Prostate gland (tissue), 2 donors: ENCODE results near the gene LRCH3. TPM values are rescaled to one million over a fixed set of nuclear protein-coding genes. Genes with fewer than 3 reads are reported as not detected.
"Not testable (repeated sequence)": the region's sequence is repeated elsewhere in the genome, so short reads cannot be mapped to it uniquely, and the experiment has no call there.

ENCODE experiments used
- DNase-seq: peaks from one replicate; pipeline ENCODE4 v3.0.0-alpha.2; 2019; ENCODE audit warnings: low spot score
- H3K27ac ChIP-seq, 2 donors: fragments of 200-600 bp; sonication (generic); 2 replicates each; pipeline ENCODE4 v1.5.1; 2017 to 2019
- H3K27me3 ChIP-seq: fragments of 200-600 bp; sonication (generic); replicated peaks from 2 replicates; pipeline ENCODE4 v1.5.1; 2019; ENCODE audit not compliant: insufficient read depth
- H3K36me3 ChIP-seq, 2 donors: fragments of 200-600 bp; sonication (generic); 1 replicate in 1 of 2; 2 replicates in 1 of 2; pipeline versions ENCODE4 v1.5.1 to v1.8.1; 2017 to 2019
- H3K4me1 ChIP-seq: fragments of 200-600 bp; sonication (generic); replicated peaks from 2 replicates; pipeline ENCODE4 v1.5.1; 2019
- H3K4me3 ChIP-seq, 2 donors: fragments of 200-600 bp; sonication (generic); 2 replicates each; pipeline ENCODE4 v1.5.1; 2017 to 2019
- H3K9me3 ChIP-seq: fragments of 200-600 bp; sonication (generic); 2 replicates; pipeline ENCODE4 v1.5.1; 2017
- POLR2A ChIP-seq: fragments of 450-650 bp; IDR thresholded peaks from one replicate; pipeline ENCODE4 v1.6.1; 2016; ENCODE audit warnings: antibody characterized with exemption, mild to moderate bottlenecking
- POLR2AphosphoS5 ChIP-seq: sonication (generic); formaldehyde crosslinking; IDR thresholded peaks from one replicate; pipeline ENCODE4 v1.6.1; 2017; ENCODE audit warnings: antibody characterized with exemption
- WGBS: methylation state at CpG from one replicate; pipeline ENCODE4 v1.1.5; 2018; 5-methylcytosine and 5-hydroxymethylcytosine counted together
- intact Hi-C: fragments of 100-400 bp; cut with DNase I; formaldehyde crosslinking; loops from one replicate; pipeline ENCODE4 v1.14.2; 2022
- total RNA-seq, 2 donors: library from RNA; depleted of rRNA; stranded (reverse); fragments of >200 nt; gene quantifications; one replicate each; pipeline ENCODE4 v1.1.0, GENCODE V29; 2016
- TF ChIP-seq, protein P1 (sequence below), 4 experiments: fragments of 200-600 bp in 2 of 4; fragments of 450-650 bp in 2 of 4; sonication (generic) in 2 of 4; IDR thresholded peaks; 1 replicate in 3 of 4; 2 replicates in 1 of 4; pipeline ENCODE4 v1.5.1; 2016 to 2019; ENCODE audit warnings: antibody characterized with exemption in 4 of 4, mild to moderate bottlenecking in 2 of 4, moderate library complexity in 2 of 4

The LRCH3 gene
- total RNA-seq, 2 donors from 2014 or later: 31.6 to 114 TPM

GRCh38 chr3:197880491-197881269, 89.6 kb downstream of the LRCH3 start:
- 56% methylated on average over 17 of the region's 17 CpGs for WGBS
- Histone ChIP-seq H3K27me3 (no peaks in the 10 kb centered on the region), H3K4me3 (no peak overlapping the region), H3K27ac (no peak overlapping the region), H3K36me3 (no peaks in the 10 kb centered on the region), H3K4me1 (no peaks in the 10 kb centered on the region), H3K9me3 (no peaks in the 10 kb centered on the region)
- intact Hi-C loops: no loop called here
- DNase-seq: no peak
- no peak for TF ChIP-seq POLR2A
- TF ChIP-seq, protein P1, sequence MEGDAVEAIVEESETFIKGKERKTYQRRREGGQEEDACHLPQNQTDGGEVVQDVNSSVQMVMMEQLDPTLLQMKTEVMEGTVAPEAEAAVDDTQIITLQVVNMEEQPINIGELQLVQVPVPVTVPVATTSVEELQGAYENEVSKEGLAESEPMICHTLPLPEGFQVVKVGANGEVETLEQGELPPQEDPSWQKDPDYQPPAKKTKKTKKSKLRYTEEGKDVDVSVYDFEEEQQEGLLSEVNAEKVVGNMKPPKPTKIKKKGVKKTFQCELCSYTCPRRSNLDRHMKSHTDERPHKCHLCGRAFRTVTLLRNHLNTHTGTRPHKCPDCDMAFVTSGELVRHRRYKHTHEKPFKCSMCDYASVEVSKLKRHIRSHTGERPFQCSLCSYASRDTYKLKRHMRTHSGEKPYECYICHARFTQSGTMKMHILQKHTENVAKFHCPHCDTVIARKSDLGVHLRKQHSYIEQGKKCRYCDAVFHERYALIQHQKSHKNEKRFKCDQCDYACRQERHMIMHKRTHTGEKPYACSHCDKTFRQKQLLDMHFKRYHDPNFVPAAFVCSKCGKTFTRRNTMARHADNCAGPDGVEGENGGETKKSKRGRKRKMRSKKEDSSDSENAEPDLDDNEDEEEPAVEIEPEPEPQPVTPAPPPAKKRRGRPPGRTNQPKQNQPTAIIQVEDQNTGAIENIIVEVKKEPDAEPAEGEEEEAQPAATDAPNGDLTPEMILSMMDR (IDR thresholded peaks at IDR 0.05): no peak
- TF ChIP-seq POLR2AphosphoS5: no peak

DNA sequence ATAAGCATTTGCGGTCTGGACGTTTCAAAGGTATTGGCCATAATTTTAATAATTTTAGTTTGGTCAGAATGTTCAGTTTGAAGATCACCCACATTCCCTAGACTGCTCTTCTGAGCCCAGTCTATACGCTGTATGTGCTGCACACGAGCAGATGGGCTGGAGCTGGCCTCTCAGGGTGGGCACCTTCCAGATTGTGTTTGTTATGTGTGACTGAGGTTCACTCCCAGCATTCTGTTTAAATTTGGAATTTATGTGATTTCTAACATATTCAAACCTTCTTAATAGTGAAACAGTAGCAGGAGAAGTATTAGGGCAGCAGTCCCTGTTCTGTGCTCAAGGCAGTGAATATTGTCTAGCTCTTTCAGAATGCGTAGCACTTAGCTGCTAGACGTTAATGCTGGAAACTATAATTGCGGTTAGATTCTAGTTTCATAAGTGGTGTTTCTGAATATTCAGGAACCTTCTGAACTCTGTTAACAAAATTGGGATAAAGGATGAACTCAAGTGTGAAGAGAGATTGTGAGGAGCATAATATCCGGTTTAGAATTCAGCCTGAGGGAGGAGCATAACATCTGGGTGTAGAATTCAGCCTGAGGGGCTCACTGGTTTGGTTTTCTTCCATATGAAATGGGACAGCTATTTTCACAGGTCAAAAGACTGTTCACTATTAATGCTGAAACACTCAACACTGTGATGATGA, 90.4 kb downstream of the LRCH3 start:
- no peak for DNase-seq
- no peak overlapping the region for H3K27ac ChIP-seq
- H3K27me3 ChIP-seq: no peaks in the 10 kb centered on the region
- intact Hi-C loops: no loop called here
- no peaks in the 10 kb centered on the region for H3K36me3 ChIP-seq
- WGBS: 80% methylated on average over 8 of the region's 8 CpGs
- no peak overlapping the region for H3K4me3 ChIP-seq
- no peak for TF ChIP-seq POLR2AphosphoS5
- no peak for TF ChIP-seq POLR2A
- TF ChIP-seq, protein P1 (IDR thresholded peaks at IDR 0.05): no peak
- H3K4me1 ChIP-seq: no peaks in the 10 kb centered on the region
- H3K9me3 ChIP-seq: no peaks in the 10 kb centered on the region

- Histone ChIP-seq H3K4me1 (no peaks in the 10 kb centered on the region), H3K27me3 (no peaks in the 10 kb centered on the region), H3K4me3 (no peak overlapping the region), H3K9me3 (no peaks in the 10 kb centered on the region), H3K36me3 (no peaks in the 10 kb centered on the region), H3K27ac (no peak overlapping the region)
- DNase-seq: no peak
- 89% methylated on average over 7 of the region's 7 CpGs for WGBS
- intact Hi-C loops: no loop called here
- TF ChIP-seq POLR2A (no peak), POLR2AphosphoS5 (no peak)
- TF ChIP-seq, protein P1 (IDR thresholded peaks at IDR 0.05): no peak
Observed at GRCh38 chr3:197881970-197882338, 90.9 kb downstream of the LRCH3 start.

- Histone ChIP-seq H3K36me3 (no peaks in the 10 kb centered on the region), H3K9me3 (no peaks in the 10 kb centered on the region), H3K27me3 (no peaks in the 10 kb centered on the region), H3K4me3 (no peak overlapping the region), H3K27ac (no peak overlapping the region), H3K4me1 (no peaks in the 10 kb centered on the region)
- DNase-seq: no peak
- intact Hi-C loops: no loop called here
- TF ChIP-seq POLR2A (no peak), POLR2AphosphoS5 (peak; percentile 38)
- TF ChIP-seq, protein P1 (IDR thresholded peaks at IDR 0.05): no peak
- whole genome bisulfite sequencing: 12% methylated on average over 2 of the region's 2 CpGs
Observed at GRCh38 chr3:197882586-197882985, 91.5 kb downstream of the LRCH3 start.

DNA sequence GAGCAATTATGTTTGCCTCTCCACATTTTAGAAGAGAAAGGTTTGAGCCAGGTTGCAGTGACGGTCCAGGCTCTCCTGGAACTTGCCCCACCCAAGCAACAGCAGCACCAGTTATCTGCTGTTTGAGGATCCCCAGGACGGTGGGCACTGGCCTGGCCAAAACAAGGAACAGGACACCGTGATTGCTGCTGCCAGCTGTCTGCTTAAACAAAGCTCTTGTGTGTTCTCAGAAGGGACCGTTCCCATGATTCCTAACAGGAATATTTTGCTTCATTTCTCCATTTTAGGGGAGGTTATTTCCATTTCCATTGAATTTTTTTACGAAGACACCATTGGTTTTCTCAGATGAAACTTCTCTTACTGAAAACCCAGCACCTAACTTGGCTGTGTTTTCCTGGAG, 92.5 kb downstream of the LRCH3 start:
- no peaks in the 10 kb centered on the region for H3K9me3 ChIP-seq
- H3K36me3 ChIP-seq: no peaks in the 10 kb centered on the region
- no peak overlapping the region for H3K27ac ChIP-seq
- WGBS: 66% methylated on average over 5 of the region's 5 CpGs
- no peaks in the 10 kb centered on the region for H3K4me1 ChIP-seq
- no peak for DNase-seq
- H3K27me3 ChIP-seq: no peaks in the 10 kb centered on the region
- no peak overlapping the region for H3K4me3 ChIP-seq
- intact Hi-C loops: no loop called here
- TF ChIP-seq, protein P1 (IDR thresholded peaks at IDR 0.05): no peak
- TF ChIP-seq POLR2A: no peak
- no peak for TF ChIP-seq POLR2AphosphoS5

DNA sequence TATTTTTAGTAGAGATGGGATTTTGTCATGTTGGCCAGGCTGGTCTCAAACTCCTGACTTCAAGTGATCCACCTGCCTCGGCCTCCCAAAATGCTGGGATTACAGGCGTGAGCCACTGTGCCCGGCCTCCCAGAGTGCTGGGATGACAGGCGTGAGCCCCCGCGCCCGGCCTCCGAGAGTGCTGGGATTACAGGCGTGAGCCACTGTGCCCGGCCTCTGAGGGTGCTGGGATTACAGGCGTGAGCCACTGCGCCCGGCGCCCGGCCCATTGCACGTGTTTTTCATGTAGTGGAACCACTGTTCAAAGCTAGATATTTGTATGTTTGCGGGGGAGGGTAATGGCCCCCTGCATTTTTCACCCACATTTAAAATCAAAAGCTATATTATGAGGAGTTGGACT, 93.3 kb downstream of the LRCH3 start:
- H3K36me3 ChIP-seq, DNase-seq, H3K4me3 ChIP-seq, intact Hi-C loops, H3K27me3 ChIP-seq, H3K27ac ChIP-seq, H3K9me3 ChIP-seq, H3K4me1 ChIP-seq: not testable (repeated sequence)
- 98% methylated on average over 17 of the region's 17 CpGs for WGBS

- H3K4me1 ChIP-seq, intact Hi-C loops, H3K9me3 ChIP-seq, H3K4me3 ChIP-seq, H3K27me3 ChIP-seq, H3K27ac ChIP-seq, DNase-seq, H3K36me3 ChIP-seq: not testable (repeated sequence)
- WGBS: 89% methylated on average over 1 of the region's 1 CpG
Observed at GRCh38 chr3:197886052-197886451, 95.0 kb downstream of the LRCH3 start.
